Measurements from ENCODE around the gene SLC25A6. TPM values are rescaled to one million over a fixed set of nuclear protein-coding genes. Genes with fewer than 3 reads are reported as not detected.

SLC25A6 gene
- total and polyA plus RNA-seq, 10 of the 15 experiments (the other 5 are each of a cell fraction or from before 2014, with no cell fraction given) = 61.9 to 642 (median 322) TPM

GRCh38 chrX:1391707-1392375 is at the start of gene SLC25A6 (continued):
- TF ChIP-seq POU2F2 (IDR thresholded peaks at IDR 0.05; ENCODE audit: borderline replicate concordance, low read depth, low read length) = 0 out of 3 replicates have a peak, but pooled peaks have one; percentile 27
- peak; percentile 95 for TF ChIP-seq USF2 (IDR thresholded peaks at IDR 0.05; ENCODE audit: borderline replicate concordance, low read depth, low read length)
- peak; percentile 89 for TF ChIP-seq NFYB (IDR thresholded peaks at IDR 0.05; ENCODE audit: insufficient read depth, low read depth, low read length)
- TF ChIP-seq PAX8 (IDR thresholded peaks at IDR 0.05) = no peak
- no peak for TF ChIP-seq FOXK2 (IDR thresholded peaks at IDR 0.05)
- TF ChIP-seq IRF3 (IDR thresholded peaks at IDR 0.05) = peak; percentile 62; the same call in 1 of the 2 replicates
- TF ChIP-seq TCF12 (IDR thresholded peaks at IDR 0.05; ENCODE audit: low read depth, low read length) = peak; percentile 12; the same call in 1 of the 2 replicates
- TF ChIP-seq SREBF2 (IDR thresholded peaks at IDR 0.05; ENCODE audit: low read length) = no peak
- TF ChIP-seq ZBED1 (IDR thresholded peaks at IDR 0.05; ENCODE audit: borderline replicate concordance) = no peak
- TF ChIP-seq BCLAF1 (IDR thresholded peaks at IDR 0.05) = no peak
- TF ChIP-seq SIX5 (IDR thresholded peaks at IDR 0.05; ENCODE audit: low read depth, low read length, severe bottlenecking) = peak; percentile 11
- TF ChIP-seq SRF (IDR thresholded peaks at IDR 0.05; ENCODE audit: low read depth in 2 of 2, low read length in 2 of 2) = no peak
- TF ChIP-seq ZZZ3 (IDR thresholded peaks at IDR 0.05; ENCODE audit: control insufficient read depth, insufficient read length, low read depth) = no peak
- TF ChIP-seq EGR1 (IDR thresholded peaks at IDR 0.05; ENCODE audit: borderline replicate concordance in 1 of 2, low read depth in 2 of 2, low read length in 2 of 2) = peak; percentile 21 to 98
- peak; percentile 93 for TF ChIP-seq PRDM15 (CRISPR knock-in tag; IDR thresholded peaks at IDR 0.05)
- peak; percentile 47 for TF ChIP-seq BCL3 (IDR thresholded peaks at IDR 0.05; ENCODE audit: borderline replicate concordance, insufficient read depth, low read depth, low read length, poor library complexity, severe bottlenecking)
- TF ChIP-seq NR2F1 (conservative IDR thresholded peaks at IDR 0.05) = no peak; the same call in 1 of the 2 replicates
- TF ChIP-seq NRF1 (conservative IDR thresholded peaks at IDR 0.05; ENCODE audit: low read depth, low read length) = peak; percentile 50; the same call in 1 of the 2 replicates
- no peak for TF ChIP-seq STAT3 (IDR thresholded peaks at IDR 0.05; ENCODE audit: low read depth, low read length)
